ENCODE measurements around the gene PSMD1.

The PSMD1 gene

GRCh38 chr2:231168460-231169139, 111.9 kb downstream of the PSMD1 start:
- H3K27ac ChIP-seq: no peak overlapping the region
- H3K9me3 ChIP-seq (ENCODE audit: control insufficient read depth, low read length): no peaks in the 10 kb centered on the region
- no peaks in the 10 kb centered on the region for H3K27me3 ChIP-seq (ENCODE audit: control insufficient read depth, insufficient read depth, low read length)
- H2AFZ ChIP-seq: no peak overlapping the region
- no peak overlapping the region for H3K4me3 ChIP-seq (ENCODE audit: low read depth, low read length)
- no peak overlapping the region for H3K4me2 ChIP-seq (ENCODE audit: low read length)
- peaks cover 2% of the 10 kb centered on the region for H3K36me3 ChIP-seq (ENCODE audit: control insufficient read depth, insufficient read depth, low read length)
- no peaks in the 10 kb centered on the region for H3K79me2 ChIP-seq
- H3K9ac ChIP-seq: no peak overlapping the region
- no peak for TF ChIP-seq CTCF (IDR thresholded peaks at IDR 0.05)
- no peaks in the 10 kb centered on the region for H3K4me1 ChIP-seq

GRCh38 chr2:231169488-231169887, 112.8 kb downstream of the PSMD1 start:
- no peaks in the 10 kb centered on the region for H3K79me2 ChIP-seq
- H3K27me3 ChIP-seq (ENCODE audit: control insufficient read depth, insufficient read depth, low read length): no peaks in the 10 kb centered on the region
- H2AFZ ChIP-seq: no peak overlapping the region
- H3K4me2 ChIP-seq (ENCODE audit: low read length): no peak overlapping the region
- peaks cover 2% of the 10 kb centered on the region for H3K36me3 ChIP-seq (ENCODE audit: control insufficient read depth, insufficient read depth, low read length)
- no peak overlapping the region for H3K27ac ChIP-seq
- no peaks in the 10 kb centered on the region for H3K9me3 ChIP-seq (ENCODE audit: control insufficient read depth, low read length)
- H3K9ac ChIP-seq: no peak overlapping the region
- TF ChIP-seq CTCF (IDR thresholded peaks at IDR 0.05): no peak
- no peaks in the 10 kb centered on the region for H3K4me1 ChIP-seq
- no peak overlapping the region for H3K4me3 ChIP-seq (ENCODE audit: low read depth, low read length)

GRCh38 chr2:231170055-231170454, 113.4 kb downstream of the PSMD1 start:
- no peaks in the 10 kb centered on the region for H3K4me1 ChIP-seq
- H3K9me3 ChIP-seq (ENCODE audit: control insufficient read depth, low read length): no peaks in the 10 kb centered on the region
- H3K27me3 ChIP-seq (ENCODE audit: control insufficient read depth, insufficient read depth, low read length): no peaks in the 10 kb centered on the region
- H3K9ac ChIP-seq: no peak overlapping the region
- no peak overlapping the region for H3K27ac ChIP-seq
- H3K79me2 ChIP-seq: no peaks in the 10 kb centered on the region
- no peak overlapping the region for H2AFZ ChIP-seq
- H3K4me2 ChIP-seq (ENCODE audit: low read length): no peak overlapping the region
- no peak overlapping the region for H3K4me3 ChIP-seq (ENCODE audit: low read depth, low read length)
- no peak for TF ChIP-seq CTCF (IDR thresholded peaks at IDR 0.05)
- peaks cover 2% of the 10 kb centered on the region for H3K36me3 ChIP-seq (ENCODE audit: control insufficient read depth, insufficient read depth, low read length)

GRCh38 chr2:231172025-231172424, 115.4 kb downstream of the PSMD1 start:
- Histone ChIP-seq H3K4me2 (ENCODE audit: low read length) (no peak overlapping the region), H3K9ac (no peak overlapping the region), H3K9me3 (ENCODE audit: control insufficient read depth, low read length) (no peaks in the 10 kb centered on the region), H2AFZ (no peak overlapping the region), H3K79me2 (no peaks in the 10 kb centered on the region), H3K27me3 (ENCODE audit: control insufficient read depth, insufficient read depth, low read length) (no peaks in the 10 kb centered on the region), H3K27ac (no peak overlapping the region), H3K4me3 (ENCODE audit: low read depth, low read length) (no peak overlapping the region), H3K36me3 (ENCODE audit: control insufficient read depth, insufficient read depth, low read length) (peaks cover 2% of the 10 kb centered on the region), H3K4me1 (no peaks in the 10 kb centered on the region)
- TF ChIP-seq CTCF (IDR thresholded peaks at IDR 0.05): no peak

- no peak for TF ChIP-seq CTCF (IDR thresholded peaks at IDR 0.05)
Observed at GRCh38 chr2:231174211-231174651, 117.6 kb downstream of the PSMD1 start.

More at GRCh38 chr2:231174211-231174651, 117.6 kb downstream of the PSMD1 start:
- no peak overlapping the region for H2AFZ ChIP-seq
- no peaks in the 10 kb centered on the region for H3K27me3 ChIP-seq (ENCODE audit: control insufficient read depth, insufficient read depth, low read length)
- no peak overlapping the region for H3K4me2 ChIP-seq (ENCODE audit: low read length)
- H3K79me2 ChIP-seq: no peaks in the 10 kb centered on the region
- no peaks in the 10 kb centered on the region for H3K4me1 ChIP-seq
- H3K9me3 ChIP-seq (ENCODE audit: control insufficient read depth, low read length): no peaks in the 10 kb centered on the region
- no peak overlapping the region for H3K9ac ChIP-seq
- no peak overlapping the region for H3K27ac ChIP-seq
- H3K4me3 ChIP-seq (ENCODE audit: low read depth, low read length): no peak overlapping the region
- peaks cover 2% of the 10 kb centered on the region for H3K36me3 ChIP-seq (ENCODE audit: control insufficient read depth, insufficient read depth, low read length)

Measured in parathyroid adenoma (tissue), 2 donors.